Activated CD8-positive, alpha-beta memory T cell treated with anti-CD3 and anti-CD28 coated beads, Interleukin-2, amount 50 U/mL, for 1 hour (primary cell): ENCODE results near the gene ZNF383.
"Not testable (repeated sequence)": the region's sequence is repeated elsewhere in the genome, so short reads cannot be mapped to it uniquely, and the experiment has no call there.

ENCODE experiments used
- DNase-seq: peaks from one replicate; pipeline ENCODE4 v3.0.0-alpha.2; 2020; ENCODE audit errors: extremely low read depth

Gene ZNF383

GRCh38 chr19:37217775-37218591 is at the start of gene ZNF383:
TSS of gene ZNF383 (plus strand) at chr19:37218214. CDS start at chr19:37230454, 12,240 bp downstream.
- peak; percentile 61 for DNase-seq

GRCh38 chr19:37172368-37173366 is 45.3 kb upstream of the ZNF383 start, which contains the start of gene ZNF585A:
TSS of gene ZNF585A (minus strand) at chr19:37172695. CDS start at chr19:37169910, 2,785 bp downstream.
- peak; percentile 81 for DNase-seq

DNA sequence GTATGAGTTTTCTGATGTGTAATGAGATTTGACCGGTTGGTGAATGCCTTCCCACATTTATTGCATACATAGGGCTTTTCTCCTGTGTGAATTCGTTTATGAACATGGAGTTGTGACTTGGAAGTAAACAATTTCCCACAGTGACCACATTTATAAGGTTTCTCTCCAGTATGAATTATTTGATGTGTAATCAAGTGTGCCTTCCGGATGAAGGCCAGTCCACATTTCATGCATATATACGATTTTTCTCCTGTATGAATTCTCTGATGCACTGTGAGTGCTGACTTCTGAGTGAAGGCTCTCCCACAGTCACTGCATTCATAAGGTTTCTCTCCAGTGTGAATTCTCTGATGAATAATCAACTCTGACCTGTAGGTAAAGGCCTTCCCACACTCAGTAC is 31.9 kb upstream of the ZNF383 start:
- DNase-seq = not testable (repeated sequence)

- DNase-seq = not testable (repeated sequence)
Observed at GRCh38 chr19:37195248-37195647, 22.8 kb upstream of the ZNF383 start.

DNA sequence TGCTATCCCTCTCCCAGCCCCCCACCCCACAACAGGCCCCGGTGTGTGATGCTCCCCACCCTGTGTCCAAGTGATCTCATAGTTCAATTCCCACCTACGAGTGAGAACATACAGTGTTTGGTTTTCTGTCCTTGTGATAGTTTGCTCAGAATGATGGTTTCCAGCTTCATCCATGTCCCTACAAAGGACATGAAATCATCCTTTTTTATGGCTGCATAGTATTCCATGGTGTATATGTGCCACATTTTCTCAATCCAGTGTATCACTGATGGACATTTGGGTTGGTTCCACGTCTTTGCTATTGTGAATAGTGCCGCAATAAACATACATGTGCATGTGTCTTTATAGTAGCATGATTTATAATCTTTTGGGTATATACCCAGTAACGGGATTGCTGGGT is 20.9 kb upstream of the ZNF383 start:
- DNase-seq = not testable (repeated sequence)

DNA sequence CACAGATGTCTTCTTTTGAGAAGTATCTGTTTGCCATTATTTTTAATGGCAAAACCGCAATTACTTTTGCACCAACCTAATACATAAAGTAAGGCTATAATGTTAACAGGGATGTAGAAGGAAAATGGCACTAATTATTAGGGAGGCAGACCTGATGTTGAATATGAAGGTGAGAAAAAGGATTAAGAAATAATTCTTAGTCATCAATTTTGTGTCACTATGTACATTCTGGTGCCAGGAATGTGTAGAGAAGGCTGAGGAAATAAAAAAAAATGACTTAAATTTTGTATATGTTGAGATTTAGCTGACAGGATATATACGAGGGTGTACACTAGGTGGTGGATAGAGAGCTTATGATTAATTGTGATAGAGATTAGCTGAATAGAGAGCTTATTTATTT is 20.2 kb upstream of the ZNF383 start:
- DNase-seq = no peak

- DNase-seq = no peak
Observed at GRCh38 chr19:37217480-37217774, 587 bp upstream of the ZNF383 start.

- no peak for DNase-seq
Observed at GRCh38 chr19:37218592-37218935, 550 bp downstream of the ZNF383 start.

GRCh38 chr19:37220383-37220782 is 2.4 kb downstream of the ZNF383 start:
- no peak for DNase-seq

- DNase-seq = no peak
Observed at GRCh38 chr19:37221136-37221535, 3.1 kb downstream of the ZNF383 start.

- DNase-seq = no peak
Observed at GRCh38 chr19:37226248-37226647, 8.2 kb downstream of the ZNF383 start.

GRCh38 chr19:37227996-37228395 is 10.0 kb downstream of the ZNF383 start:
- DNase-seq = no peak

- no peak for DNase-seq
Observed at GRCh38 chr19:37243206-37243632, 25.2 kb downstream of the ZNF383 start.

DNA sequence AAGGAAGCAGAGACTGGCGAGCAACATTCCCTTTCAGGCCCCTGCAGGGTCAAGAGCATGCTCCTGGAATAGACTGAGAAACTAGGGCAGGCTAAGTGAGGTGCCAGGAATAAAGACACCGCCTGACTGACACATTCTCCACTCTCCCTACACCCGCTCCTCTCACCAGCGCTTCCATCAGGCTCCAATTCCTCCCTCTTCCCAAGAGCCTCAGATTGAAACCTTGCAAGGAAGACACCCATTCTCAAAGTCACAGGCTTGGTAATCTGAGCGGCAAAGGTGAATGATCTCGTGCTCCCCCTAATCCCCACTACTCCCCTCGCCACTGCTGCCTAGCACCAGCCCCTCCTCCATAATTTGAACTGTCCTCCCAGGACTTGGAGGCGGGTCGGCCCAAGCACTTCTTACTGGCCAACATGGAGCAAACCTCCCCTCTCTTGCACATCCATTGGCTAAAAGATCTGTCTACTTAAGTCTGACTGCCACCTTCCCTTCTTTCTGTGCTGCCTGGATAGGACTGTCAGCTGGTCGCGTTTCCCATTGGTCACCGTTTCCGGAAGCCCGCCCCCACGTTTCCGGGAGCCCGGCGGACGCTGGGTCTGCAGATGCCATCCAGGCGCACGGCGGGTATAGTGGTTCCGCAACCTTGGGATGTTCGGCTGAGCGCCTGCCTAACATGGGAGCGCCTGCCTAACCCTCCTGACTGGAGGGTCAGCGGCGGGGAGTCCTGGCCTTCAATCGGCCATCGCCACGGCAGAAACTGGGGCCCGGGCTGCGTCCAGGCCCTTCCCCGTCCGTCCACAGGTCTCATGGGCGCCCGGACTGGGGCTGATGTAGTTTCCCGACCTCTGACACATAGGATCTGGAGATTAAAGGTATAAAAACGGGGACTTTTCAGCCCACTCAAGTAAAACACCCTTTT is 33.6 kb downstream of the ZNF383 start:
- DNase-seq = no peak

GRCh38 chr19:37263028-37263427 is 45.0 kb downstream of the ZNF383 start:
- not testable (repeated sequence) for DNase-seq

- DNase-seq = not testable (repeated sequence)
Observed at GRCh38 chr19:37267005-37267404, 49.0 kb downstream of the ZNF383 start.

GRCh38 chr19:37267755-37268154 is 49.7 kb downstream of the ZNF383 start:
- not testable (repeated sequence) for DNase-seq

DNA sequence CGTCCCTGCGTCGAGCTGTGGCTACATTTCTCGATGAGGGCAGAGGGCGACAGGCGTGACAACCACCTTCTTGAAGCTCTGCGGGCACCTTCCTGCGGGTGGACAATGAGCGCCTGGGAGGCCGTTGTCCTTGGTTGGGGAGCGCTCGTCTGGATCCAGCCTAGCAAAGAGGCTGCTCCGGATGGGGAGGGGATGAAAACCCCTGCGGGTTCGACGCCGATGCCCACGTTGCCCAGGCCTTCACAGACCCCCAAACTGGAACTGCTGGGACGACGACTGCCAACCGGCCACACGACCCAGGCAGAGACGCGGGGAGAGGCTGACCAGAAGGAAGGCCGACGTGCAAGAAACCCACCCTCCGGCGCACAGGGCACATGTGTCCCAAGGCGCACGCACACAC is 62.6 kb downstream of the ZNF383 start:
- not testable (repeated sequence) for DNase-seq

GRCh38 chr19:37284020-37284419 is 66.0 kb downstream of the ZNF383 start:
- not testable (repeated sequence) for DNase-seq

DNA sequence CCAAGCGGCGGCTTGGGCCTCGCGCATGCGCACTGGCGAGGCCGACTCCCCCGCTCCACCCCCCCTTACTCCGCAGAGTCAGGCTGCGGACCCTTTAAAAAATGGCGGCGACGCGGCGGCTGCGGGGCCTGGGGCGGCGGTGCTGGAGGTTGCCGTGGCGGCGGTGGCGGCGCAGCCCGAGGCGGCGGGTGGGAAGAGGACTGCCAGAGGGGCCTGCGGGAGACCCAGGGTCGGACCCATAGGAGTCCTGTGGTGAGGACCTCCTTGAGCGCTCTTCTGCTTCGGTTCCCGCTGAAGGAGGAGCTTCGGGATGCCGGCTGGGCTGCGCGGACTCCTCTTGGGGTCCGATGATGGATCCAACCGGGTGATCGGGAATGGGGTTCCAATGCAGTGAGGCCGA is 71.2 kb downstream of the ZNF383 start:
- not testable (repeated sequence) for DNase-seq
